Loucy (cell line): Measurements from ENCODE around the gene GNAS-AS1.
A peak's percentile ranks its signal among the peaks of the same experiment; 100 is the strongest.

Source experiments
- H2AFZ ChIP-seq: fragments of 200-600 bp; sonication (generic); 2 replicates; pipeline ENCODE4 v1.6.0; 2016; ENCODE audit warnings: antibody characterized with exemption, mild to moderate bottlenecking, low read length, moderate library complexity
- H3F3A ChIP-seq: fragments of 200-600 bp; 2 replicates; pipeline ENCODE4 v1.6.0; 2016; ENCODE audit warnings: antibody characterized with exemption, low read depth, mild to moderate bottlenecking
- H3K27me3 ChIP-seq: fragments of 200-600 bp; sonication (generic); 2 replicates; pipeline ENCODE4 v1.6.1; 2014; ENCODE audit warnings: low read length, mild to moderate bottlenecking; ENCODE audit not compliant: insufficient read depth, poor library complexity, severe bottlenecking
- H3K36me3 ChIP-seq: fragments of 200-600 bp; sonication (generic); 2 replicates; pipeline ENCODE4 v1.6.1; 2016; ENCODE audit warnings: low read length; ENCODE audit not compliant: insufficient read depth
- H3K4me1 ChIP-seq: fragments of 200-600 bp; sonication (generic); 2 replicates; pipeline ENCODE4 v1.5.1; 2014; ENCODE audit warnings: low read length, mild to moderate bottlenecking; ENCODE audit not compliant: insufficient read depth, poor library complexity, severe bottlenecking
- H3K4me2 ChIP-seq: fragments of 200-600 bp; sonication (generic); 2 replicates; pipeline ENCODE4 v1.6.0; 2014; ENCODE audit warnings: antibody characterized with exemption, low read length, low read depth, mild to moderate bottlenecking; ENCODE audit not compliant: poor library complexity, severe bottlenecking
- H3K4me3 ChIP-seq: fragments of 200-600 bp; sonication (generic); 2 replicates; pipeline ENCODE4 v1.5.1; 2014; ENCODE audit warnings: low read length, mild to moderate bottlenecking, mixed read lengths; ENCODE audit not compliant: poor library complexity, severe bottlenecking
- H3K79me2 ChIP-seq: fragments of 200-600 bp; sonication (generic); 2 replicates; pipeline ENCODE4 v1.6.1; 2014; ENCODE audit warnings: low read length; ENCODE audit not compliant: insufficient read depth
- H3K9ac ChIP-seq: fragments of 200-600 bp; sonication (generic); 2 replicates; pipeline ENCODE4 v1.6.0; 2014; ENCODE audit warnings: mild to moderate bottlenecking, low read depth, low read length, moderate library complexity; ENCODE audit not compliant: poor library complexity, severe bottlenecking
- H3K9me2 ChIP-seq: fragments of 200-600 bp; sonication (generic); replicated peaks from 2 replicates; pipeline ENCODE4 v1.6.1; 2016; ENCODE audit warnings: low read depth, low read length, mixed read lengths
- H3K9me3 ChIP-seq: fragments of 200-600 bp; sonication (generic); 2 replicates; pipeline ENCODE4 v1.6.1; 2014; ENCODE audit warnings: mild to moderate bottlenecking, antibody characterized with exemption, low read length, low read depth; ENCODE audit not compliant: insufficient read depth
- H4K20me1 ChIP-seq: fragments of 200-600 bp; sonication (generic); 2 replicates; pipeline ENCODE4 v1.6.0; 2014; ENCODE audit warnings: antibody characterized with exemption, low read length, mild to moderate bottlenecking; ENCODE audit not compliant: insufficient read depth, poor library complexity, severe bottlenecking
- CTCF ChIP-seq: fragments of 200-600 bp; sonication (generic); conservative IDR thresholded peaks from 2 replicates; pipeline ENCODE4 v1.5.1; 2014; ENCODE audit warnings: mild to moderate bottlenecking, antibody characterized with exemption, low read length
- EZH2phosphoT487 ChIP-seq: fragments of 200-600 bp; IDR thresholded peaks from 2 replicates; pipeline ENCODE4 v1.6.1; 2018; ENCODE audit warnings: antibody characterized with exemption, mild to moderate bottlenecking, moderate library complexity, borderline replicate concordance

The GNAS-AS1 gene

DNA sequence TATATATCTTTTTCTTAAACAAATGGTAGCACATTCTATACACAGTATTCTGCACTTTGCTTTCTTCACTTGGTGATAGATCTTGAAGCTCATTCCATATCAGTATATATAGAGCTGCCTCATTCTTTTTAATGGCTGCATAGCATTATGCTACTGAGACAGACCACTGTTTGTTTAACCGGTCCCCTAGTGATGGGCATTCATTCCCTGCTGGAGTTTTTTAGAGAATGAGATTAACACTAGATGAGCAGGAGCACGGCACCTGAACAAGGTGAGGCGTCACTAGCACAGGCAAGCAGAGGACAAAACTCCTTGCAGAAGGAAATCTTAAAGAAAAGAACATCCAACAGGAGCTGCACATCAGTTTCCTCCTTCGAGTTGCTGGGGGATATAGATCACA is 69.6 kb downstream of the GNAS-AS1 start:
- Histone ChIP-seq H3F3A (no peaks in the 10 kb centered on the region), H2AFZ (no peak overlapping the region), H3K4me1 (peaks cover 13% of the 10 kb centered on the region), H3K4me2 (no peak overlapping the region), H3K79me2 (no peaks in the 10 kb centered on the region), H3K36me3 (no peaks in the 10 kb centered on the region), H3K27me3 (no peaks in the 10 kb centered on the region), H3K9me3 (no peaks in the 10 kb centered on the region), H3K9me2 (no peaks in the 10 kb centered on the region), H4K20me1 (no peaks in the 10 kb centered on the region), H3K9ac (no peak overlapping the region), H3K4me3 (no peak overlapping the region)
- TF ChIP-seq CTCF: no peak
- TF ChIP-seq EZH2phosphoT487: no peak

- Histone ChIP-seq H3K4me1 (peaks cover 9% of the 10 kb centered on the region), H3F3A (no peaks in the 10 kb centered on the region), H3K9ac (no peak overlapping the region), H3K4me2 (no peak overlapping the region), H3K9me2 (no peaks in the 10 kb centered on the region), H4K20me1 (no peaks in the 10 kb centered on the region), H3K4me3 (no peak overlapping the region), H3K79me2 (no peaks in the 10 kb centered on the region), H3K9me3 (no peaks in the 10 kb centered on the region), H3K36me3 (no peaks in the 10 kb centered on the region), H2AFZ (peak overlapping the region; percentile 39; the same call in 1 of the 2 replicates), H3K27me3 (no peaks in the 10 kb centered on the region)
- TF ChIP-seq CTCF (no peak), EZH2phosphoT487 (no peak)
These were observed 71.9 kb downstream of the GNAS-AS1 start for GRCh38 chr20:58778760-58779159.

GRCh38 chr20:58777657-58778056 is 73.0 kb downstream of the GNAS-AS1 start:
- no peak overlapping the region for H3K9ac ChIP-seq
- H3K9me3 ChIP-seq: no peaks in the 10 kb centered on the region
- no peak for TF ChIP-seq EZH2phosphoT487
- H3K4me2 ChIP-seq: no peak overlapping the region
- no peaks in the 10 kb centered on the region for H3K79me2 ChIP-seq
- no peaks in the 10 kb centered on the region for H3F3A ChIP-seq
- H4K20me1 ChIP-seq: no peaks in the 10 kb centered on the region
- no peak overlapping the region for H3K4me3 ChIP-seq
- H2AFZ ChIP-seq: no peak overlapping the region
- no peaks in the 10 kb centered on the region for H3K27me3 ChIP-seq
- H3K4me1 ChIP-seq: no peaks in the 10 kb centered on the region
- no peaks in the 10 kb centered on the region for H3K36me3 ChIP-seq
- H3K9me2 ChIP-seq: no peaks in the 10 kb centered on the region

- Histone ChIP-seq H4K20me1 (no peaks in the 10 kb centered on the region), H3K79me2 (no peaks in the 10 kb centered on the region), H2AFZ (no peak overlapping the region), H3K4me1 (no peaks in the 10 kb centered on the region), H3K9me3 (no peaks in the 10 kb centered on the region), H3K36me3 (no peaks in the 10 kb centered on the region), H3K9me2 (no peaks in the 10 kb centered on the region), H3K4me2 (no peak overlapping the region), H3K4me3 (no peak overlapping the region), H3K9ac (no peak overlapping the region), H3K27me3 (no peaks in the 10 kb centered on the region), H3F3A (no peaks in the 10 kb centered on the region)
- no peak for TF ChIP-seq CTCF
- TF ChIP-seq EZH2phosphoT487: no peak
These were observed 74.6 kb downstream of the GNAS-AS1 start for GRCh38 chr20:58776109-58776508.
